Adrenal gland (tissue), 12 donors: Measurements from ENCODE around the gene COBLL1. TPM values are rescaled to one million over a fixed set of nuclear protein-coding genes. Genes with fewer than 3 reads are reported as not detected.

Source experiments
- DNase-seq, 7 donors: peaks; one replicate each; pipeline ENCODE4 v3.0.0-alpha.2; 2019 to 2020
- H3K27ac ChIP-seq, 5 donors: fragments of 200-600 bp; sonication (generic) in 4 of 5; 1 replicate in 3 of 5; 2 replicates in 2 of 5; pipeline versions ENCODE4 v1.5.1 to v1.8.0; 2016 to 2020; ENCODE audit warnings: mild to moderate bottlenecking in 1 of 5
- H3K27me3 ChIP-seq: fragments of 200-600 bp; 2 replicates; pipeline ENCODE4 v1.8.0; 2021
- H3K36me3 ChIP-seq, 2 donors: fragments of 200-600 bp; replicated peaks in 1 of 2; 1 replicate in 1 of 2; 2 replicates in 1 of 2; pipeline versions ENCODE4 v1.5.1 to v1.8.0; 2018 to 2022
- H3K4me1 ChIP-seq, 2 donors: fragments of 200-600 bp; replicated peaks in 1 of 2; 1 replicate in 1 of 2; 2 replicates in 1 of 2; pipeline versions ENCODE4 v1.5.1 to v1.8.0; 2018 to 2021
- H3K4me3 ChIP-seq, 4 donors: fragments of 200-600 bp; sonication (generic) in 3 of 4; one replicate each; pipeline ENCODE4 v1.5.1; 2016 to 2018
- H3K9me3 ChIP-seq, 3 donors: fragments of 200-600 bp; sonication (generic) in 1 of 3; replicated peaks in 1 of 3; 1 replicate in 2 of 3; 2 replicates in 1 of 3; pipeline versions ENCODE4 v1.5.1 to v1.8.0; 2016 to 2021
- POLR2A ChIP-seq, 2 donors: fragments of 450-650 bp; IDR thresholded peaks; one replicate each; pipeline ENCODE4 v1.6.1; 2017; ENCODE audit warnings: antibody characterized with exemption in 2 of 2, mild to moderate bottlenecking in 2 of 2, moderate library complexity in 1 of 2
- WGBS, 4 donors: extraction: QIAGEN DNeasy Blood & Tissue Kit in 2 of 4; methylation state at CpG; one replicate each; pipeline versions ENCODE4 v1.1.5 to v1.1.7; 2013 to 2017; 5-methylcytosine and 5-hydroxymethylcytosine counted together
- intact Hi-C, 2 donors: fragments of 100-400 bp; cut with DNase I; formaldehyde crosslinking; loops; one replicate each; pipeline versions ENCODE4 v1.14.1 to v1.15.0; 2022 to 2023
- polyA plus RNA-seq, 3 donors: library from polyadenylated mRNA; stranded (reverse); fragments of 200-250 nt in 2 of 3; fragments of 350-450 nt in 1 of 3; fragmentation: Illumina TruSeq in 1 of 3; extraction: RNeasy Lipid Tissue Mini Kit (QIAGEN cat#74804) in 1 of 3; gene quantifications; one replicate each; pipeline ENCODE4 v1.2.3, GENCODE V29; 2013 to 2014
- total RNA-seq, 9 donors: library from RNA; depleted of rRNA in 4 of 9; stranded (reverse); fragments of >200 nt in 4 of 9; fragments of 120-200 nt in 1 of 9; fragmentation: NEBNext Ultra II Directional in 1 of 9; extraction: Animal tissue kit (Norgen Biotek cat#: 25700) in 1 of 9; gene quantifications; one replicate each; pipeline versions ENCODE4 v1.1.0 to v1.2.4, GENCODE V29; 2013 to 2023
- TF ChIP-seq, protein P1 (sequence below), 6 experiments: fragments of 450-650 bp in 4 of 6; fragments of 200-600 bp in 2 of 6; sonication (generic) in 1 of 6; IDR thresholded peaks; 1 replicate in 5 of 6; 2 replicates in 1 of 6; pipeline versions ENCODE4 v1.5.1 to v1.8.0; 2016 to 2021; ENCODE audit warnings: antibody characterized with exemption in 6 of 6, mild to moderate bottlenecking in 2 of 6, moderate library complexity in 1 of 6
- donor health status: healthy with polysubstance abuse.
- donor health status: Bipolar disorder and iron deficiency.
- donor health status: DM: yes; HTN: yes; CAD: no.
- donor health status: DM: no; HTN: no; CAD: no.
- donor health status: DM: no; HTN: no; CAD: no.
- donor health status: DM: yes; HTN: yes; CAD: no.

Gene COBLL1
- total and polyA plus RNA-seq, 12 donors: 25.8 to 365 (median 212) TPM

- peak in 1 of 7 donors; percentile 26 for DNase-seq
- TF ChIP-seq, protein P1, sequence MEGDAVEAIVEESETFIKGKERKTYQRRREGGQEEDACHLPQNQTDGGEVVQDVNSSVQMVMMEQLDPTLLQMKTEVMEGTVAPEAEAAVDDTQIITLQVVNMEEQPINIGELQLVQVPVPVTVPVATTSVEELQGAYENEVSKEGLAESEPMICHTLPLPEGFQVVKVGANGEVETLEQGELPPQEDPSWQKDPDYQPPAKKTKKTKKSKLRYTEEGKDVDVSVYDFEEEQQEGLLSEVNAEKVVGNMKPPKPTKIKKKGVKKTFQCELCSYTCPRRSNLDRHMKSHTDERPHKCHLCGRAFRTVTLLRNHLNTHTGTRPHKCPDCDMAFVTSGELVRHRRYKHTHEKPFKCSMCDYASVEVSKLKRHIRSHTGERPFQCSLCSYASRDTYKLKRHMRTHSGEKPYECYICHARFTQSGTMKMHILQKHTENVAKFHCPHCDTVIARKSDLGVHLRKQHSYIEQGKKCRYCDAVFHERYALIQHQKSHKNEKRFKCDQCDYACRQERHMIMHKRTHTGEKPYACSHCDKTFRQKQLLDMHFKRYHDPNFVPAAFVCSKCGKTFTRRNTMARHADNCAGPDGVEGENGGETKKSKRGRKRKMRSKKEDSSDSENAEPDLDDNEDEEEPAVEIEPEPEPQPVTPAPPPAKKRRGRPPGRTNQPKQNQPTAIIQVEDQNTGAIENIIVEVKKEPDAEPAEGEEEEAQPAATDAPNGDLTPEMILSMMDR (IDR thresholded peaks at IDR 0.05): no peak
- TF ChIP-seq POLR2A (IDR thresholded peaks at IDR 0.05): no peak
- H3K4me3 ChIP-seq: no peak overlapping the region
- H3K27me3 ChIP-seq: no peaks in the 10 kb centered on the region
- H3K27ac ChIP-seq: no peak overlapping the region
- no peaks in the 10 kb centered on the region for H3K9me3 ChIP-seq
- WGBS, 4 donors: 74 to 94% (median 89%) methylated on average over 3 of the region's 3 CpGs
- H3K4me1 ChIP-seq: peaks cover 0 to 28% of the 10 kb centered on the region in 2 donors
- no peaks in the 10 kb centered on the region for H3K36me3 ChIP-seq
- intact Hi-C loops: no loop called here
These were observed 47.0 kb upstream of the COBLL1 start for GRCh38 chr2:164888592-164888991.

- no peak overlapping the region for H3K4me3 ChIP-seq
- intact Hi-C loops: no loop called here
- WGBS, 4 donors: 46 to 53% (median 51%) methylated on average over 4 of the region's 4 CpGs
- H3K36me3 ChIP-seq: no peaks in the 10 kb centered on the region
- DNase-seq: peak in 1 of 7 donors; percentile 32
- TF ChIP-seq POLR2A (IDR thresholded peaks at IDR 0.05): no peak
- TF ChIP-seq, protein P1 (IDR thresholded peaks at IDR 0.05): no peak
- H3K27ac ChIP-seq: no peak overlapping the region
- H3K9me3 ChIP-seq: no peaks in the 10 kb centered on the region
- no peaks in the 10 kb centered on the region for H3K27me3 ChIP-seq
- peaks cover 0 to 27% of the 10 kb centered on the region in 2 donors for H3K4me1 ChIP-seq
These were observed 46.0 kb upstream of the COBLL1 start for GRCh38 chr2:164887434-164888144.

GRCh38 chr2:164882276-164882675 is 40.7 kb upstream of the COBLL1 start:
- Histone ChIP-seq H3K27me3 (no peaks in the 10 kb centered on the region), H3K9me3 (no peaks in the 10 kb centered on the region), H3K36me3 (no peaks in the 10 kb centered on the region), H3K4me1 (peaks cover 13 to 17% of the 10 kb centered on the region in 2 donors), H3K4me3 (no peak overlapping the region), H3K27ac (no peak overlapping the region)
- 78 to 83% (median 82%) methylated on average over 9 of the region's 9 CpGs for WGBS, 4 donors
- intact Hi-C loops: no loop called here
- no peak for DNase-seq
- TF ChIP-seq, protein P1 (IDR thresholded peaks at IDR 0.05): no peak
- TF ChIP-seq POLR2A (IDR thresholded peaks at IDR 0.05): no peak

GRCh38 chr2:164881524-164881923 is 39.9 kb upstream of the COBLL1 start:
- Histone ChIP-seq H3K27me3 (no peaks in the 10 kb centered on the region), H3K4me3 (no peak overlapping the region), H3K36me3 (no peaks in the 10 kb centered on the region), H3K4me1 (peaks cover 13 to 15% of the 10 kb centered on the region in 2 donors), H3K27ac (no peak overlapping the region), H3K9me3 (no peaks in the 10 kb centered on the region)
- WGBS, 4 donors: 81 to 100% (median 90%) methylated on average over 1 of the region's 1 CpG
- DNase-seq: no peak
- intact Hi-C loops: no loop called here
- TF ChIP-seq, protein P1 (IDR thresholded peaks at IDR 0.05): no peak
- TF ChIP-seq POLR2A (IDR thresholded peaks at IDR 0.05): no peak
